HG02973 (cell line): ENCODE results near the gene MAP3K4.
A peak's percentile ranks its signal among the peaks of the same experiment; 100 is the strongest.

ENCODE experiments used
- ATAC-seq: cut with Tn5 transposase; IDR thresholded peaks from one replicate; pipeline ENCODE4 v1.9.1; 2021; ENCODE audit warnings: moderate library complexity; ENCODE audit not compliant: unreplicated experiment

The MAP3K4 gene

GRCh38 chr6:161035182-161035980 lies 43.8 kb downstream of the MAP3K4 start:
- peak; percentile 39 for ATAC-seq

DNA sequence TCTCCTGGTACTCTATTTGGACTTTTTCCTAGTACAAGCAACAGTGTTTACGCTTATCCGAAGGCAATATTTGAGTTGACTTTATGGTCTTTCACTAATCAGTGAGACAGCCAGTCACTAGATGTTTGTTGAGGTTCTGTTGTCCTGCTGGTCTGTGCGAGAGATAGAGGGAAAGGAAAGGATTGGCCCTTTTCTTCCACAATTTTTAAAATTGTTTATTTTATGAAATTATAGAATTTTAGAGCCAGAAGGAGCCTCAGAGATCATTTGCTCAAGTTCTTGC lies 44.4 kb downstream of the MAP3K4 start:
- no peak for ATAC-seq

GRCh38 chr6:161037873-161038228 lies 46.3 kb downstream of the MAP3K4 start:
- no peak for ATAC-seq

GRCh38 chr6:161038229-161039031 lies 46.9 kb downstream of the MAP3K4 start:
- ATAC-seq: peak; percentile 88

DNA sequence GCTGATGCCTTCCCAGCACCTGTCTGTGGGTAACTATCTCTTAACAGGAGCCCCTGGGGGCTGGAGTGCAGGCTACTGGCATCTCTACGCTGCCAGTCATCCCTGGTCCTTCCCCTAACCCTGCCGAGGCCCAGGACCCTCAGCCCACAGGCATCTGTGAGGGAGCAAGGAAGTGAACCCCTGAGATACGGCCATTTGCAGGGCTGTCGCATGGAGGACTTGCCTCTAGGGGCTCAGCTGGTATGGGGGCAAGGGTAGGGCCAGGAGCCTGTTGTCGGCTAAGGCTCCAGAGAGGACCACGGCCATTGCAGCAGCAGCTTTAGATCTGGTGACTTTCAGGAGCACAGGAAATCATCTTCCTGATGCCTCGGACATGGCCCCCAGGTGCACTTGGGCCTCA lies 49.7 kb downstream of the MAP3K4 start:
- ATAC-seq: no peak

DNA sequence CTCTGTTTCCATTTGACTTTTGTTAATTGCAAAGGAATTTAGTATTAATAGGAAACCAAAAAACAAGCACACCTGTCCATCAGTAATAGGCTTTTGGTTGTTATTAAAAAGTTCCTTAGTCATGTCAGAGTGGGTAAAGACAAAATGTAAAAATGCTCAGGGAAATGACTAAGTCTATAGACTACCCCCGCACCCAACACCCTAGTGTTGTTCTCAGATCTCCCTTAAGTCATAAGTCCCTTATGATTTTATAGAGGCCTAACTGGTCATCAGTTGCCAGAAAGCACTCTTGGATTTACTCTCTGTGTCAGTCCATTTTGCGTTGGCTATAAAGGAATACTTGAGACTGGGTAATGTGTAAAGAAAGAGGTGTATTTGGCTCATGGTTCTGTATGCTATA lies 52.8 kb downstream of the MAP3K4 start:
- no peak for ATAC-seq

DNA sequence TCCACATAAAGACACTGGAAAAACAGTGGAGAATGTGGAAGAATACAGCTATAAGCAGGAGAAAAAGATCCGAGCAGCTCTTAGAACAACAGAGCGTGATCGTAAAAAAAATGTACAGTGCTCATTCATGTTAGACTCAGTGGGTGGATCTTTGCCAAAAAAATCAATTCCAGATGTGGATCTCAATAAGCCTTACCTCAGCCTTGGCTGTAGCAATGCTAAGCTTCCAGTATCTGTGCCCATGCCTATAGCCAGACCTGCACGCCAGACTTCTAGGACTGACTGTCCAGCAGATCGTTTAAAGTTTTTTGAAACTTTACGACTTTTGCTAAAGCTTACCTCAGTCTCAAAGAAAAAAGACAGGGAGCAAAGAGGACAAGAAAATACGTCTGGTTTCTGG lies 57.1 kb downstream of the MAP3K4 start:
- no peak for ATAC-seq

- no peak for ATAC-seq
Measured at GRCh38 chr6:161050134-161050765, 58.7 kb downstream of the MAP3K4 start.

DNA sequence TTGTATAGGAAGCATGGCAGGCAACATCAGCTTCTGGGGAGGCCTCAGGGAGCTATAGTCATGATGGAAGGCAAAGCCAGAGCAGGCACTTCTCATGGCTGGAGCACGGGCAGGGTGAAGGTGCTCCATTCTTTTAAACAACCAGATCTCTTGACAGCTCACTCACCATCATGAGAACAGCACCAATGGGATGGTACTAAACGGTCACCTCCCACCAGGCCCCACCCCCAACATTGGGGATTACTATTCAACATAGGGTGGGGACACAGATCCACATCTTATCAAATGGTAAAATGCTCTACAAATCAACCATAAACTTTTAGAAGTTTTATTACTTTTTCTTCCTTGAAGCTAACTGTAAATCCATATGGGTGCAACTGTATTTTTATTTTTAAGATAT lies 61.5 kb downstream of the MAP3K4 start:
- no peak for ATAC-seq

- no peak for ATAC-seq
Measured at GRCh38 chr6:161054876-161055275, 63.3 kb downstream of the MAP3K4 start.

GRCh38 chr6:161056451-161056850 lies 64.9 kb downstream of the MAP3K4 start:
- ATAC-seq: no peak

DNA sequence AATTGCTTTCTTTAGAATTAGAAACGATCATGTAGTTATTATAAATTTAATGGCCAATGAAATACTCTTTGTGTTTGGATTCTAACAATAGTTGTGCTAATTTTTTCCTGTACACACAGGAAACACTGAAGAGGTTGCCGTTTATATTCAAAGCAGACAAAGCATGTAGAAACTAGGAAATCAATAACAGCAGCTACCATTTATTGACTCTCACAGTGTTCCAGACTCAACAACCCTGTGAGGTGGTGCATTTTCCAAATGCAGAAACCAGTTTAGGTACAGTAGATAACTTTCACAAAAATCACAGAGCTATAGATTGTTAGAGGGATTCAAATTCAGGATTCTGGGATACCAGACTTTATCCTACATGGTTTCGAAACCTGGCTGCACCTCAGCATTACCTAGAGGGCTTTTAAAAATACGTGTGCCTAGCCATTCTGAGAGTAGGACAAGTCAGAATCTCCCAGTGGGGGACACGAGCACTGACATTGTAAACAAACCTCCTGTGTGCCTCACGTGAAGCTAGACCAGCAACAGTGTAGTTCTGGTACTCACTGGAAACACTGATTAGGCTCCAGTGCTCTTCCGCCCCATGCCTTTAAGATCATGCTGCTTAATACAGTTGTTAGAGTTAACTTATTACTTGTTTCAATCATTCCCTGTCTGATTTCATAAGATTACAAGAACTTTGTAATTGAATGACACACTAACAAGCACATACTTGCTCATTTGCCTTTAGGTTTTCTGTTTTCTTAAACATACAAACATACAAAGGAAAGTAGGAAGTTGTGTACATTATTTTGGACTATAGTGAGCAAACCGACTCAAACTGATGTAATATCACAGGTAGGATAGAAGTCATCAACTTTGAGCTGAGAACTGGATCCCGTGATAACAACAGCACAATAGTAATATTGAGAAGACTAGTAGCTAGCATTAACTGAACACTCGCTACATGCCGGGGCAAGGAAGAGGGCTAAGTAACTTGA lies 65.8 kb downstream of the MAP3K4 start:
- ATAC-seq: no peak

- no peak for ATAC-seq
Measured at GRCh38 chr6:161058741-161059140, 67.2 kb downstream of the MAP3K4 start.

- ATAC-seq: no peak
Measured at GRCh38 chr6:161061576-161061975, 70.0 kb downstream of the MAP3K4 start.

DNA sequence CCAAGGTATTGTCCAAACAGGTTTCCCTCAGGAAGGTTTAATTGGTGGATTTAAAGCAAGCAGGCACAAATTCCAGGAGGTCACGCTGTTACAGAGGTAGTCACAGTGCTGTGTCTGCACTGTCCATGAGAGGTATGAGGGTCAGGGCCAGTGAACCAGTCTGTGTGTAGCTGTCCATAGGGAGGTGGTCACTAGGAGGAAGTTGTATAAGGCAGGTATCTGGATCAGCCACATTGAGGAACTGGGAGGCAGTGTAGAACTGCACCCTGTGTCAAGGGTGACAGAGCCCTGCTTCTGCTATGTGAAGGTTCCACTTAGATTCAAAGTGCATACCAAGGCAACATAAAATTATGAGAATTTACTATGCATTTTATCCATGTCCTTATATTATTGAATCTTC lies 73.3 kb downstream of the MAP3K4 start:
- no peak for ATAC-seq

- ATAC-seq: no peak
Measured at GRCh38 chr6:161066511-161066910, 74.9 kb downstream of the MAP3K4 start.

- no peak for ATAC-seq
Measured at GRCh38 chr6:161067749-161068148, 76.2 kb downstream of the MAP3K4 start.

DNA sequence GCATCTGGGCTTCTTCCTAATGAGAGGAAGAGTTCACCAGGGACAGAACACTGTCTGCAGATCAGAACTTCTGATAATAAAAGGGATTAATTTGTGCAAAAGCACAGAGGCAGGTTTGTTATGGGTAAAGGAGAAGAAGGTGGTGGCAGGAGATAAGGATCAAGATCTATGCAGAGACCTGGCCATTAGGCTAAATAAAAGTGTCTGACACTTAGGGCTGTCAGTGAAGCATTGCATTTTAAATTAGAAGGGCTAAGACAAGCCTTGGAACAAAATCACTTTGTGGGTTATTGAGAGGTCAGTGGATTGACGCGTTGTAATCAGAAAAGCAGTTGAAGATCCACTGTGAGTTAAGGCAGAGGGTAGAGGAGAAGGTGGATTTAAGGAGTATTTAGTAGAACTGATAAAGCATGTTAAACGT lies 76.8 kb downstream of the MAP3K4 start:
- no peak for ATAC-seq

- no peak for ATAC-seq
Measured at GRCh38 chr6:161073930-161074329, 82.4 kb downstream of the MAP3K4 start.

DNA sequence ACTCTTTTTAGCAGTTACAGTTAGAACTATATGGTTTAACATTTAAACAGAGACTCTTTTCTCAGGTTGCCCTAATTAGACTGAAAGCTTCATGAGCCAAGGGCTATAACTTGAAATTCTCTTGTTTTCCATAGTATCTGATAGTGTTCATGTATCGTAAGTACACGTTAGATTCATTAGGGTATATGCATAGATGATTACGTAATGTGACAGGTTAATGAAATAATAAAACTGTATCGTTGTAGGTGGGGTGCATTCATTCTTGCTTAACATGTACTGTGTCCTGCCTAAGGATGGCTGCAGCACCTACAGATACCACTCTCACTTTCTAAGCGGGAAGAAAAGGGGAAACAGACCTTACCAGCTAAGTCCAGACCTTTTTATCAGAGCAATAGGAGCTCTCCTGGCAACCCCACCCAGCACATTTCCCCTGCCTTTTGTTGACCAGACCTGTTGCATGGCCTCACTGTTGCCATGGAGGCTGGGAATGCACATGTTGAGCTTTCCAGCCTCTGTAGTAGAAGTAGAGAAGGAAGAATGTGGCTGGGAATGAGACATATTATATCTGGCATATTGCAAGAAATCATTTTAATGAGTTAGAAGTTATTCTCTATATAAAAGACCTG lies 83.0 kb downstream of the MAP3K4 start:
- ATAC-seq: no peak
